AG10803 (cell line): ENCODE results near the gene RARG.

ENCODE experiments used
- DNase-seq: peaks from one replicate; pipeline ENCODE4 v3.0.0; 2010; ENCODE audit warnings: low read depth
- H3K4me3 ChIP-seq: 2 replicates; pipeline ENCODE4 v1.5.1; 2011; ENCODE audit warnings: mild to moderate bottlenecking, low read length, control low read depth
- TF ChIP-seq, protein P1 (sequence below): conservative IDR thresholded peaks from 2 replicates; pipeline ENCODE4 v1.5.1; 2011; ENCODE audit warnings: mild to moderate bottlenecking, low read length, control low read depth, inconsistent platforms

RARG gene

DNA sequence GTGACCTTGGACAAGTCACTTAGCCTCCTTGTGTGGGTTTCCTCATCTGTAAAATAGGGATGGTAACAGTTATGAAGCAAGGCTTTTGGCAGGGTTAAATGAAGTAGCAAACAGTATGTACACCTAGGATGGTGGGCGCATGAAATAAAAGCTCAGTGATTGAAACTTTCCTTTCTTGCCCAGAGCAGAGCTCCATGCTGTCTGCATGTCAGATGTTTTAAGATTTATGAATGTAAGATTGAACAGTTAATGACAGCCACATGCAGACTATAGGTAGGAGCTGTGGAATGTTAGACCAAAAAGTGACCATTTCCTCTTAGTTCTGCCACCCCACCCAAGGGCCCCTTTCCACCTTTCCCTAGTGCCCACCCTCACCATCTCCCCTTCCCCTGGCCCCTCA is 37.0 kb downstream of the RARG start:
- H3K4me3 ChIP-seq = no peak overlapping the region
- TF ChIP-seq, protein P1, sequence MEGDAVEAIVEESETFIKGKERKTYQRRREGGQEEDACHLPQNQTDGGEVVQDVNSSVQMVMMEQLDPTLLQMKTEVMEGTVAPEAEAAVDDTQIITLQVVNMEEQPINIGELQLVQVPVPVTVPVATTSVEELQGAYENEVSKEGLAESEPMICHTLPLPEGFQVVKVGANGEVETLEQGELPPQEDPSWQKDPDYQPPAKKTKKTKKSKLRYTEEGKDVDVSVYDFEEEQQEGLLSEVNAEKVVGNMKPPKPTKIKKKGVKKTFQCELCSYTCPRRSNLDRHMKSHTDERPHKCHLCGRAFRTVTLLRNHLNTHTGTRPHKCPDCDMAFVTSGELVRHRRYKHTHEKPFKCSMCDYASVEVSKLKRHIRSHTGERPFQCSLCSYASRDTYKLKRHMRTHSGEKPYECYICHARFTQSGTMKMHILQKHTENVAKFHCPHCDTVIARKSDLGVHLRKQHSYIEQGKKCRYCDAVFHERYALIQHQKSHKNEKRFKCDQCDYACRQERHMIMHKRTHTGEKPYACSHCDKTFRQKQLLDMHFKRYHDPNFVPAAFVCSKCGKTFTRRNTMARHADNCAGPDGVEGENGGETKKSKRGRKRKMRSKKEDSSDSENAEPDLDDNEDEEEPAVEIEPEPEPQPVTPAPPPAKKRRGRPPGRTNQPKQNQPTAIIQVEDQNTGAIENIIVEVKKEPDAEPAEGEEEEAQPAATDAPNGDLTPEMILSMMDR = no peak
- no peak for DNase-seq

DNA sequence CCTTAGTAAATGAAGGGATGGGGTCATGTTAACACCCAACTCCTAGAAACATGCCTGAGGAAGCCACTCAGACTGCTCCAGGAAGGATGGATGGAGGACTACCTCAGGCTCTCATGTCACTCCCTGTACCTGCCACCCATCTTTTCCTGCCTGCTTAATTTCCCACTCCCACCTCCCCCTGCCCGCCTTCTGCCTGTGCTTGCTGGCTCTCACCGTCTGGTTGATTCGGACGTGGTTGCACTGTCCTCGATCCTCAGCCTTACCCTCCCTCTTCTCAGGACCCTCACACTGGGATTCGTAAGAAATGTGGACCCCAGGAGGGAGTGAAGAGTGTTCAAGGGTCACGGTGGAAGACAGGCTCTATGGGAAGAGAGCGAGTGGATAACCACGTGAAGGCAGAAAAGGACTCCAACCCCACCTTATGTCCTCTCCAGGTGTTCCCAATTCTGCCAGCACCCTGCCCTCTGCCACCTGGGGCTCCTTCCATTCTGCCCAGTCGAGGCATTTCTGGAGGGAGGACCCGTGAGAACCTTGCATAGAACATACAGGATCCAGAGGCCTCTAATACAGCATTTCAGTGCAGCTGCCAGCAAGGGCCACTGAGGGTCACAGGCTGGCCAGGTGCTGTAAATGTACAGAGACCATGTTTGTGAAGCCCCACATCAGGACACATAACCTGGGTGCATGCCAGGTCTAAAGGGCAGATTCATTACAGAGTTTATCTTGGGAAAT is 37.9 kb downstream of the RARG start:
- H3K4me3 ChIP-seq = no peak overlapping the region
- TF ChIP-seq, protein P1 = no peak
- DNase-seq = no peak

DNA sequence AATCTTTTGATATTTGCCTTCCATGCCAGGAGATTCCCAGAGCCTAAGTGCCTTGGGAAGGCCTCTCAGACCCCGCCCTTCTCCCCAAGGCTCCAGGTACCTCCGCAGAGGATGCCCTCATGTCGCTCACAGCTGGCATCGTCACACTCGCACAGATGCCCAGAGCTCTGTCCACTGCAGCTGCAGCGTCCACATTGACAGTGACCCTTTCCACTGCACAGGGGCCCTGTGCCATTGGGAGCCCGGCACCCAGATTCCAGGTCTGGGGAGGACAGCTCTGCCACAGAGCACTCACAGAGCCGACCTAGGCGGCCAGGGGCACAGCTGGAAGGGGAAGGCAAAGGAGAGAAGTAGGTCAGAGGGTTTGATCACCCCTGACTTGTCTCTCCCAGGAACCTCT is 39.0 kb downstream of the RARG start:
- DNase-seq = no peak
- TF ChIP-seq, protein P1 = no peak
- H3K4me3 ChIP-seq = no peak overlapping the region

DNA sequence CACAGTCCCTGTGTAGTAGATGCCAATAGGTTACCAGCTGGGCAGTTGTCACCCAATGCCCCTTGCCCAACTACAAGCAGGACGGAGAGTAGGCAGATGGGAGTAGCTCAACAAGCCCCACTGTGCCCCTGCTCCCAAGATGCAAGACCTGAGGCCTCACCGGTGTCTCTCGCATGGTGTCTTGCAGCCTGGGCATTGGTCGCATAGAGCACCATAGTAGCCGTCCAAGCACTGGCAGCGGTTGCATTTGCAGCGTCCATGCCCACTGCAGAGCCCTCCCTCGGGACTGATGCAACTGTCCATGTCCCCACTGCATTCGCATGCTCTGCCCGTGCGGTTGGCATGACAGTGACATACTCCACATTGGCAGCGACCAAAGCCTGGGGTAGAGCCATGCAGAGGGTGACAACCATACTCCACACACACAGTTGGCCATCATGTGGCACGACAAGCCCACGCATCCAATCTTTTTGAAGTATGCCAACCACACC is 39.4 kb downstream of the RARG start:
- TF ChIP-seq, protein P1 = no peak
- no peak overlapping the region for H3K4me3 ChIP-seq
- no peak for DNase-seq

DNA sequence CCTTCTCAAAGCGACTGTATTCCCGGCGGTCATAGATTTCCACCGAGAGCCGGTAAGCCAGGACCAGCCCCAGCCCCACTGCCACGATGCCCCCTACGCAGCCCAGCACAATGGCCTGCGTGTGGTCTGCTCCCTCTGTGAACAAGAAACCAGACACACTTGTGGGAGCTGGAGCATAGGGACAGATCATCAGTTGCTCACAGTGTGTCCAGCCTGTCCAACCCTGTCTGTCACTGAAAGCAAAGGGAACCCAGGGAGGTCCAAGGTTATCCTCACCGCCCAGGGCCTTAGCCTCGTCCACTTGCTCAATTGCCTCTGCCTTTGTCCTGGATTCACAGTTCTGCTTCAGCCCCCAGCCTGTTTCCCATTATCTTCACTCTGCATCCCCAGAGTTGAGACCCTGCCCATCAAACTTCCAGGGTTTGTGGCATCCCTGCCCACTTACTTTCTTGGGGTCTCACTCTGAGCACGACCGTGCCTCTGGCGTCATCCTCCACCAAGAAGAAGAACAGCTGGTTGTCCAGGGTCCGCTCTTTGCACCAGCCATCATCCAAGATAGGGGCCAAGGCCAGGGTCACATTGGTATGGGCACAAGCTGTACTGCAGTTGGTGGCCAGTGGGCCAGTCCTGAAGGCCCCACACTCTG is 40.0 kb downstream of the RARG start:
- H3K4me3 ChIP-seq = no peak overlapping the region
- DNase-seq = no peak
- TF ChIP-seq, protein P1 = no peak

DNA sequence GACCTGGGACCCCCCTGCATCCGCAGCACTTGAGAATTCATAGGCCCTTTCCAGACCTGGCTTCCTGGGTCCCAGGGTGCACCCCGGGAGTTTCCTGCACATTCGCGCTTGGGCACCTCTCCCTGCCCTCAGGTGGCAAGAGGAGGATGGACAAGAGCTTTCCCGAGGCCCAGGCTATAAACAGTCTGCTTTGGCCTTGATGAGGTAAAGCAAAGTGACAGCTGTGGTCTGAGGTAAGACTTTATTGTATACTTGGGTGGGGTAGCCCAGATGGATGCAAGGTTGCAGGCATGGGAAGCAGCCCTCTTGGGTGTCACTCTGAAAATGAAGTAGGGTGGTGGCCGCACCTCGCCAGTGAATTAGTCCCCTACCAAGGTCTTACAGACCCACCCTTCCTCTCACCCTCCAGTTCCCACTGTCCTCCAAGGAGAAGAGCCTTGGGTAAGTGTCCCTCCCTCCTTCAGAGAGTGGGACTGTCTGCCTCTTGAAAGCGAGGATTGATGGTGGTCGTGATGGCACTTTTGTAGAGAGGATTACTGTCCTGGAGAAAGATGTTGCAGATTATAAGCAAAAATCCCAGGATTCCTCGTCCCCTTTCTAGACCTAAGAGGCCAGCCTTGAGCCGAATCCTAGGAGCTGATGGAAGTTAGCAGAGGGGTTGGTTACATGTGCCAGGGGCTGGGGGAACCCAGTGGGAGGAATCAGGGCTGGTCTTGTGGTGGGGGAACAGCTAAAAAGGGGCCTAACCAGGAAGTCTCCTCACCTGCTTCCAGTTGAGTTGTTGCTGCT is 40.7 kb downstream of the RARG start:
- DNase-seq = no peak
- TF ChIP-seq, protein P1 = no peak
- no peak overlapping the region for H3K4me3 ChIP-seq
